ENCODE measurements around the gene TNFSF8.

Gene TNFSF8

GRCh38 chr9:114957558-114957957 is 27.2 kb upstream of the TNFSF8 start:
- H3K27ac ChIP-seq (ENCODE audit: low read depth, low read length, severe bottlenecking) = no peak overlapping the region
- WGBS, 2 experiments (ENCODE audit: insufficient coverage in 2 of 2) = 83 to 92% methylated on average over 3 of the region's 3 CpGs
- H3K36me3 ChIP-seq (ENCODE audit: control insufficient read depth, insufficient read depth, low read length) = no peaks in the 10 kb centered on the region
- H3K4me3 ChIP-seq (ENCODE audit: extremely low read depth, insufficient read depth, low read length, poor library complexity, severe bottlenecking) = no peak overlapping the region
- peaks cover 7% of the 10 kb centered on the region for H3K9me3 ChIP-seq (ENCODE audit: control insufficient read depth, low read length)
- no peaks in the 10 kb centered on the region for H3K4me1 ChIP-seq (ENCODE audit: control insufficient read depth, insufficient read depth, low read length, poor library complexity, severe bottlenecking)

- Histone ChIP-seq H3K4me1 (ENCODE audit: control insufficient read depth, insufficient read depth, low read length, poor library complexity, severe bottlenecking) (no peaks in the 10 kb centered on the region), H3K9me3 (ENCODE audit: control insufficient read depth, low read length) (no peaks in the 10 kb centered on the region), H3K36me3 (ENCODE audit: control insufficient read depth, insufficient read depth, low read length) (no peaks in the 10 kb centered on the region), H3K4me3 (ENCODE audit: extremely low read depth, insufficient read depth, low read length, poor library complexity, severe bottlenecking) (no peak overlapping the region), H3K27ac (ENCODE audit: low read depth, low read length, severe bottlenecking) (no peak overlapping the region)
- WGBS, 2 experiments (ENCODE audit: insufficient coverage in 2 of 2) = 40 to 67% methylated on average over 1 of the region's 5 CpGs
Observed at GRCh38 chr9:114954956-114955582, 24.7 kb upstream of the TNFSF8 start.

GRCh38 chr9:114953959-114954358 is 23.6 kb upstream of the TNFSF8 start:
- Histone ChIP-seq H3K36me3 (ENCODE audit: control insufficient read depth, insufficient read depth, low read length) (no peaks in the 10 kb centered on the region), H3K4me1 (ENCODE audit: control insufficient read depth, insufficient read depth, low read length, poor library complexity, severe bottlenecking) (no peaks in the 10 kb centered on the region), H3K27ac (ENCODE audit: low read depth, low read length, severe bottlenecking) (no peak overlapping the region), H3K4me3 (ENCODE audit: extremely low read depth, insufficient read depth, low read length, poor library complexity, severe bottlenecking) (no peak overlapping the region), H3K9me3 (ENCODE audit: control insufficient read depth, low read length) (no peaks in the 10 kb centered on the region)
- WGBS, 2 experiments (ENCODE audit: insufficient coverage in 2 of 2) = 89 to 97% methylated on average over 6 of the region's 7 CpGs

GRCh38 chr9:114953046-114953445 is 22.7 kb upstream of the TNFSF8 start:
- H3K36me3 ChIP-seq (ENCODE audit: control insufficient read depth, insufficient read depth, low read length) = no peaks in the 10 kb centered on the region
- WGBS, 2 experiments (ENCODE audit: insufficient coverage in 2 of 2) = 83 to 86% methylated on average over 1 of the region's 2 CpGs
- H3K4me3 ChIP-seq (ENCODE audit: extremely low read depth, insufficient read depth, low read length, poor library complexity, severe bottlenecking) = no peak overlapping the region
- H3K4me1 ChIP-seq (ENCODE audit: control insufficient read depth, insufficient read depth, low read length, poor library complexity, severe bottlenecking) = no peaks in the 10 kb centered on the region
- no peaks in the 10 kb centered on the region for H3K9me3 ChIP-seq (ENCODE audit: control insufficient read depth, low read length)
- H3K27ac ChIP-seq (ENCODE audit: low read depth, low read length, severe bottlenecking) = no peak overlapping the region

- 100% methylated on average over 1 of the region's 2 CpGs for WGBS, 2 experiments (ENCODE audit: insufficient coverage in 2 of 2)
- Histone ChIP-seq H3K4me3 (ENCODE audit: extremely low read depth, insufficient read depth, low read length, poor library complexity, severe bottlenecking) (no peak overlapping the region), H3K36me3 (ENCODE audit: control insufficient read depth, insufficient read depth, low read length) (no peaks in the 10 kb centered on the region), H3K27ac (ENCODE audit: low read depth, low read length, severe bottlenecking) (no peak overlapping the region), H3K4me1 (ENCODE audit: control insufficient read depth, insufficient read depth, low read length, poor library complexity, severe bottlenecking) (no peaks in the 10 kb centered on the region), H3K9me3 (ENCODE audit: control insufficient read depth, low read length) (no peaks in the 10 kb centered on the region)
Observed at GRCh38 chr9:114950761-114951160, 20.4 kb upstream of the TNFSF8 start.

GRCh38 chr9:114947058-114947457 is 16.7 kb upstream of the TNFSF8 start:
- Histone ChIP-seq H3K4me1 (ENCODE audit: control insufficient read depth, insufficient read depth, low read length, poor library complexity, severe bottlenecking) (no peaks in the 10 kb centered on the region), H3K9me3 (ENCODE audit: control insufficient read depth, low read length) (no peaks in the 10 kb centered on the region), H3K27ac (ENCODE audit: low read depth, low read length, severe bottlenecking) (no peak overlapping the region), H3K36me3 (ENCODE audit: control insufficient read depth, insufficient read depth, low read length) (no peaks in the 10 kb centered on the region), H3K4me3 (ENCODE audit: extremely low read depth, insufficient read depth, low read length, poor library complexity, severe bottlenecking) (no peak overlapping the region)
- 87 to 88% methylated on average over 4 of the region's 4 CpGs for WGBS, 2 experiments (ENCODE audit: insufficient coverage in 2 of 2)

GRCh38 chr9:114945616-114946412 is 15.4 kb upstream of the TNFSF8 start:
- Histone ChIP-seq H3K36me3 (ENCODE audit: control insufficient read depth, insufficient read depth, low read length) (no peaks in the 10 kb centered on the region), H3K4me1 (ENCODE audit: control insufficient read depth, insufficient read depth, low read length, poor library complexity, severe bottlenecking) (no peaks in the 10 kb centered on the region), H3K4me3 (ENCODE audit: extremely low read depth, insufficient read depth, low read length, poor library complexity, severe bottlenecking) (no peak overlapping the region), H3K9me3 (ENCODE audit: control insufficient read depth, low read length) (no peaks in the 10 kb centered on the region), H3K27ac (ENCODE audit: low read depth, low read length, severe bottlenecking) (no peak overlapping the region)
- 100% methylated on average over 1 of the region's 2 CpGs; no CpG with 5 or more reads in 1 of the 2 experiments for WGBS, 2 experiments (ENCODE audit: insufficient coverage in 2 of 2)

GRCh38 chr9:114941376-114941775 is 11.0 kb upstream of the TNFSF8 start:
- 71 to 100% methylated on average over 1 of the region's 2 CpGs for WGBS, 2 experiments (ENCODE audit: insufficient coverage in 2 of 2)
- no peaks in the 10 kb centered on the region for H3K9me3 ChIP-seq (ENCODE audit: control insufficient read depth, low read length)

GRCh38 chr9:114938687-114939575 is 8.5 kb upstream of the TNFSF8 start:
- Histone ChIP-seq H3K9me3 (ENCODE audit: control insufficient read depth, low read length) (no peaks in the 10 kb centered on the region), H3K36me3 (ENCODE audit: control insufficient read depth, insufficient read depth, low read length) (no peaks in the 10 kb centered on the region), H3K27ac (ENCODE audit: low read depth, low read length, severe bottlenecking) (no peak overlapping the region), H3K4me3 (ENCODE audit: extremely low read depth, insufficient read depth, low read length, poor library complexity, severe bottlenecking) (no peak overlapping the region), H3K4me1 (ENCODE audit: control insufficient read depth, insufficient read depth, low read length, poor library complexity, severe bottlenecking) (no peaks in the 10 kb centered on the region)
- 83 to 84% methylated on average over 2 to 3 of the region's 4 CpGs for WGBS, 2 experiments (ENCODE audit: insufficient coverage in 2 of 2)

More at GRCh38 chr9:114941376-114941775, 11.0 kb upstream of the TNFSF8 start:
- Histone ChIP-seq H3K4me3 (ENCODE audit: extremely low read depth, insufficient read depth, low read length, poor library complexity, severe bottlenecking) (no peak overlapping the region), H3K4me1 (ENCODE audit: control insufficient read depth, insufficient read depth, low read length, poor library complexity, severe bottlenecking) (no peaks in the 10 kb centered on the region), H3K27ac (ENCODE audit: low read depth, low read length, severe bottlenecking) (no peak overlapping the region), H3K36me3 (ENCODE audit: control insufficient read depth, insufficient read depth, low read length) (no peaks in the 10 kb centered on the region)

GRCh38 chr9:114937516-114937915 is 7.1 kb upstream of the TNFSF8 start:
- 89 to 100% methylated on average over 3 of the region's 3 CpGs for WGBS, 2 experiments (ENCODE audit: insufficient coverage in 2 of 2)
- Histone ChIP-seq H3K4me1 (ENCODE audit: control insufficient read depth, insufficient read depth, low read length, poor library complexity, severe bottlenecking) (no peaks in the 10 kb centered on the region), H3K36me3 (ENCODE audit: control insufficient read depth, insufficient read depth, low read length) (no peaks in the 10 kb centered on the region)

More at GRCh38 chr9:114937516-114937915, 7.1 kb upstream of the TNFSF8 start:
- no peak overlapping the region for H3K27ac ChIP-seq (ENCODE audit: low read depth, low read length, severe bottlenecking)
- no peak overlapping the region for H3K4me3 ChIP-seq (ENCODE audit: extremely low read depth, insufficient read depth, low read length, poor library complexity, severe bottlenecking)
- H3K9me3 ChIP-seq (ENCODE audit: control insufficient read depth, low read length) = no peaks in the 10 kb centered on the region

Data from mesodermal cell (in vitro differentiated cells).